SK-N-SH (cell line): ENCODE data around the gene NAALADL2.
"Not testable (repeated sequence)": the region's sequence is repeated elsewhere in the genome, so short reads cannot be mapped to it uniquely, and the experiment has no call there.

Experiments
- CTCF ChIP-seq: fragments of 200-600 bp; sonication (generic); IDR thresholded peaks from 2 replicates; pipeline ENCODE4 v1.6.1; 2017; ENCODE audit warnings: antibody characterized with exemption, mild to moderate bottlenecking, moderate library complexity
- SIN3A ChIP-seq: IDR thresholded peaks from 2 replicates; pipeline ENCODE4 v1.6.1; 2012; ENCODE audit warnings: low read depth, mild to moderate bottlenecking, low read length, moderate library complexity, borderline replicate concordance

DNA sequence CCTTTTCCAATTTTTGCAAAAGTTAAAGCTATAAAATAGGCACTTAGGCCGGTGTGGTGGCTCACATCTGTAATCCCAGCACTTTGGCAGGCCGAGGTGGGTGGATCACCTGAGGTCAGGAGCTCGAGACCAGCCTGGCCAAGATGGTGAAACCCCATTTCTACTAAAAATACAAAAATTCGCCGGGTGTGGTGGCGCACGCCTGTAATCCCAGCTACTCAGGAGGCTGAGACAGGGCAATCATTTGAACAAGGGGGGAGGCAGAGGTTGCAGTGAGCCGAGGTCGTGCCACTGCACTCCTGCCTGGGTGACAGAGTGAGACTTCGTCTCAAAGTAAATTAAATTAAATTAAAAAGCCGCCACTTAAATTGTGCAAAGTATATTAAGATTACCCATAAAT is 412.3 kb downstream of the NAALADL2 start:
- TF ChIP-seq CTCF, SIN3A: not testable (repeated sequence)
